SK-N-MC (cell line): Measurements from ENCODE around the gene QPCT.

ENCODE experiments used
- DNase-seq: peaks from one replicate; pipeline ENCODE4 v3.0.0-alpha.2; 2011; ENCODE audit warnings: low read depth, low spot score
- H3K27ac ChIP-seq: fragments of 200-600 bp; sonication (generic); 2 replicates; pipeline ENCODE4 v1.5.1; 2016; ENCODE audit warnings: mixed run types
- H3K36me3 ChIP-seq: fragments of 200-600 bp; sonication (generic); 2 replicates; pipeline ENCODE4 v1.6.1; 2017; ENCODE audit warnings: antibody characterized with exemption, low read length, mixed read lengths; ENCODE audit not compliant: insufficient read depth
- H3K4me3 ChIP-seq: fragments of 200-600 bp; sonication (generic); 2 replicates; pipeline ENCODE4 v1.5.1; 2016
- H3K9ac ChIP-seq: fragments of 200-600 bp; sonication (generic); 2 replicates; pipeline ENCODE4 v1.8.0; 2017; ENCODE audit warnings: mixed run types, mixed read lengths; ENCODE audit not compliant: insufficient read length
- H3K9me3 ChIP-seq: fragments of 200-600 bp; sonication (generic); 2 replicates; pipeline ENCODE4 v1.6.1; 2017; ENCODE audit warnings: low read depth, mild to moderate bottlenecking, antibody characterized with exemption, low read length, moderate library complexity, mixed read lengths
- EZH2 ChIP-seq: fragments of 200-600 bp; sonication (generic); IDR thresholded peaks from one replicate; pipeline ENCODE4 v1.6.1; 2017; ENCODE audit warnings: antibody characterized with exemption
- FOXP2 ChIP-seq: optimal IDR thresholded peaks from 2 replicates; pipeline ENCODE3; 2011; ENCODE audit warnings: mild to moderate bottlenecking, moderate library complexity; ENCODE audit not compliant: insufficient read depth; ENCODE audit errors: extremely low read length, control extremely low read depth
- POLR2AphosphoS5 ChIP-seq: IDR thresholded peaks from 2 replicates; pipeline ENCODE4 v1.6.1; 2012; ENCODE audit warnings: mild to moderate bottlenecking, low read depth, low read length, borderline replicate concordance

QPCT gene

GRCh38 chr2:37421686-37422085, 77.3 kb downstream of the QPCT start:
- no peaks in the 10 kb centered on the region for H3K9me3 ChIP-seq
- TF ChIP-seq POLR2AphosphoS5 (no peak), FOXP2 (no peak), EZH2 (no peak)
- no peak overlapping the region for H3K4me3 ChIP-seq
- no peak overlapping the region for H3K9ac ChIP-seq
- no peak for DNase-seq
- H3K27ac ChIP-seq, result no peak overlapping the region
- no peaks in the 10 kb centered on the region for H3K36me3 ChIP-seq

GRCh38 chr2:37422816-37423215, 78.4 kb downstream of the QPCT start:
- H3K4me3 ChIP-seq, result no peak overlapping the region
- H3K9ac ChIP-seq, result no peak overlapping the region
- H3K27ac ChIP-seq, result no peak overlapping the region
- no peaks in the 10 kb centered on the region for H3K9me3 ChIP-seq
- TF ChIP-seq POLR2AphosphoS5, result no peak
- TF ChIP-seq EZH2, result no peak
- TF ChIP-seq FOXP2, result no peak
- no peak for DNase-seq
- no peaks in the 10 kb centered on the region for H3K36me3 ChIP-seq
